HCT116 (cell line): ENCODE data around the gene CDA. TPM values are rescaled to one million over a fixed set of nuclear protein-coding genes. Genes with fewer than 3 reads are reported as not detected.
A peak's percentile ranks its signal among the peaks of the same experiment; 100 is the strongest.

ENCODE experiments used
- ATAC-seq: fragments of 200-7000 bp; cut with Tn5 transposase; 2 replicates; pipeline ENCODE4 v1.9.1; 2020; ENCODE audit warnings: mild to moderate bottlenecking, moderate library complexity
- BruUV-seq: library from RNA; stranded (reverse); fragments of 400-500 nt; replicated peaks from 2 replicates; lab custom pipeline; 2021; lab: Mats Ljungman, UMichigan
- CTCF ChIA-PET: fragments of 300-600 bp; sonication (Branson Sonifier 250); formaldehyde crosslinking; loops from one replicate; lab custom pipeline; 2021; ENCODE audit warnings: antibody characterized with exemption; lab: Charles Lee
- POLR2A ChIA-PET: fragments of 300-600, 350-600 bp; sonication (Branson Sonifier 250); formaldehyde crosslinking; loops from one replicate; lab custom pipeline; 2021; ENCODE audit warnings: antibody characterized with exemption; lab: Charles Lee
- RAD21 ChIA-PET, 2 experiments: fragments of 300-600 bp; sonication (Branson Sonifier 250); formaldehyde crosslinking; loops; one replicate each; lab custom pipeline; 2023; ENCODE audit warnings: low total read pairs in 2 of 2; ENCODE audit not compliant: uncharacterized antibody in 2 of 2, unreplicated experiment in 2 of 2, low non-redundant PET in 1 of 2; lab: Charles Lee
- DNase-seq: peaks from one replicate; pipeline ENCODE4 v3.0.0-alpha.2; 2010; ENCODE audit warnings: low read depth, low spot score
- H2AFZ ChIP-seq: fragments of 200-600 bp; shearing (Covaris generic), sonication (generic); 2 replicates; pipeline ENCODE4 v1.6.1; 2017; ENCODE audit warnings: low read depth, mixed run types, mixed read lengths, antibody characterized with exemption, low read length; ENCODE audit not compliant: poor library complexity, severe bottlenecking
- H3K27ac ChIP-seq: 2 replicates; pipeline ENCODE4 v1.5.1; 2012; ENCODE audit warnings: low read depth, low read length
- H3K27me3 ChIP-seq: fragments of 200-600 bp; sonication (generic); 2 replicates; pipeline ENCODE4 v1.6.1; 2016; ENCODE audit warnings: mixed run types, low read length, mixed read lengths; ENCODE audit not compliant: insufficient read depth
- H3K36me3 ChIP-seq, 2 experiments: fragments of 200-500 bp in 1 of 2; fragments of 200-600 bp in 1 of 2; sonication (Bioruptor generic) in 1 of 2; sonication (generic) in 1 of 2; 2 replicates each; pipeline versions ENCODE4 v1.5.1 to v1.6.1; 2014 to 2016; ENCODE audit warnings: low read length in 2 of 2, inconsistent platforms in 1 of 2, mixed read lengths in 1 of 2, mixed run types in 1 of 2; ENCODE audit not compliant: insufficient read depth in 2 of 2, control insufficient read depth in 1 of 2
- H3K4me1 ChIP-seq, 2 experiments: fragments of 200-600 bp in 1 of 2; sonication (generic) in 1 of 2; 2 replicates each; pipeline versions ENCODE4 v1.5.1 to v1.6.1; 2012 to 2017; ENCODE audit warnings: low read length in 2 of 2, inconsistent platforms in 1 of 2, mild to moderate bottlenecking in 1 of 2, mixed read lengths in 1 of 2, mixed run types in 1 of 2, moderate library complexity in 1 of 2; ENCODE audit not compliant: insufficient read depth in 2 of 2, control insufficient read depth in 1 of 2
- H3K4me2 ChIP-seq: fragments of 200-600 bp; sonication (generic); 2 replicates; pipeline ENCODE4 v1.6.1; 2017; ENCODE audit warnings: mixed run types, low read length, mixed read lengths
- H3K4me3 ChIP-seq, 2 experiments: fragments of 200-600 bp in 1 of 2; sonication (generic) in 1 of 2; replicated peaks in 1 of 2; 2 replicates each; pipeline ENCODE4 v1.5.1; 2011 to 2016; ENCODE audit warnings: low read length in 2 of 2, control low read depth in 1 of 2, low read depth in 1 of 2, mild to moderate bottlenecking in 1 of 2, mixed read lengths in 1 of 2, mixed run types in 1 of 2
- H3K79me2 ChIP-seq: fragments of 200-600 bp; sonication (generic); 2 replicates; pipeline ENCODE4 v1.6.1; 2017; ENCODE audit warnings: mild to moderate bottlenecking, mixed run types, low read length, moderate library complexity, mixed read lengths; ENCODE audit not compliant: insufficient read depth
- H3K9ac ChIP-seq: fragments of 200-600 bp; sonication (generic); 2 replicates; pipeline ENCODE4 v1.6.1; 2016; ENCODE audit warnings: low read length, mixed read lengths
- H3K9me2 ChIP-seq: fragments of 200-600 bp; sonication (generic), shearing (Covaris generic); 2 replicates; pipeline ENCODE4 v1.6.1; 2017; ENCODE audit warnings: mixed run types, mild to moderate bottlenecking, moderate library complexity; ENCODE audit not compliant: insufficient read depth
- H3K9me3 ChIP-seq, 2 experiments: fragments of 200-500 bp in 1 of 2; fragments of 200-600 bp in 1 of 2; sonication (Bioruptor generic) in 1 of 2; sonication (generic) in 1 of 2; 2 replicates each; pipeline ENCODE4 v1.6.1; 2014 to 2017; ENCODE audit warnings: low read length in 2 of 2, mixed read lengths in 2 of 2, inconsistent platforms in 1 of 2, low read depth in 1 of 2, mild to moderate bottlenecking in 1 of 2, mixed run types in 1 of 2, moderate library complexity in 1 of 2; ENCODE audit not compliant: control insufficient read depth in 1 of 2, insufficient read depth in 1 of 2
- H4K20me1 ChIP-seq: fragments of 200-600 bp; sonication (generic), shearing (Covaris generic); 2 replicates; pipeline ENCODE4 v1.6.1; 2017; ENCODE audit warnings: mixed run types, mild to moderate bottlenecking, moderate library complexity; ENCODE audit not compliant: insufficient read depth
- CEBPB ChIP-seq: IDR thresholded peaks from 2 replicates; pipeline ENCODE4 v1.6.1; 2012; ENCODE audit warnings: low read depth
- EGR1 ChIP-seq: IDR thresholded peaks from 2 replicates; pipeline ENCODE4 v1.6.1; 2012; ENCODE audit warnings: low read depth
- ELF1 ChIP-seq: IDR thresholded peaks from 2 replicates; pipeline ENCODE4 v1.6.1; 2012; ENCODE audit warnings: low read depth, borderline replicate concordance
- EZH2phosphoT487 ChIP-seq: fragments of 200-600 bp; IDR thresholded peaks from 2 replicates; pipeline ENCODE4 v1.6.1; 2018; ENCODE audit warnings: antibody characterized with exemption, borderline replicate concordance
- FOSL1 ChIP-seq: IDR thresholded peaks from 2 replicates; pipeline ENCODE4 v1.6.1; 2012; ENCODE audit warnings: low read depth
- JUND ChIP-seq: IDR thresholded peaks from 2 replicates; pipeline ENCODE4 v1.6.1; 2012
- POLR2A ChIP-seq: IDR thresholded peaks from 2 replicates; pipeline ENCODE4 v1.7.0; 2011; ENCODE audit warnings: borderline replicate concordance; ENCODE audit not compliant: insufficient read depth, insufficient read length; ENCODE audit errors: extremely low read depth
- POLR2AphosphoS5 ChIP-seq: IDR thresholded peaks from 2 replicates; pipeline ENCODE4 v1.6.1; 2011; ENCODE audit warnings: mild to moderate bottlenecking, low read depth, low read length, moderate library complexity
- SP1 ChIP-seq: IDR thresholded peaks from 2 replicates; pipeline ENCODE4 v1.6.1; 2012; ENCODE audit warnings: low read depth
- SRF ChIP-seq: IDR thresholded peaks from 2 replicates; pipeline ENCODE4 v1.6.1; 2012; ENCODE audit warnings: low read depth
- TCF7L2 ChIP-seq: IDR thresholded peaks from 2 replicates; pipeline ENCODE4 v1.7.0; 2011; ENCODE audit warnings: borderline replicate concordance, inconsistent platforms; ENCODE audit not compliant: insufficient read depth, insufficient read length; ENCODE audit errors: extremely low read depth
- YY1 ChIP-seq: IDR thresholded peaks from 2 replicates; pipeline ENCODE4 v1.6.1; 2011; ENCODE audit warnings: low read length, low read depth, moderate library complexity, mild to moderate bottlenecking; ENCODE audit not compliant: insufficient replicate concordance; ENCODE audit errors: extremely low read depth
- intact Hi-C: fragments of 100-400 bp; cut with micrococcal nuclease; formaldehyde crosslinking; loops from 2 replicates; pipeline ENCODE4 v1.10.0; 2022
- total RNA-seq: library from RNA; stranded (reverse); gene quantifications from one replicate; pipeline ENCODE4 v1.2.1, GENCODE V29; 2021; ENCODE audit not compliant: unreplicated experiment
- TF ChIP-seq, protein P1 (sequence below): IDR thresholded peaks from 2 replicates; pipeline ENCODE4 v1.6.1; 2012; ENCODE audit warnings: low read depth
- TF ChIP-seq, protein P2 (sequence below): IDR thresholded peaks from 2 replicates; pipeline ENCODE4 v1.6.1; 2012
- TF ChIP-seq, protein P3 (sequence below), 3 experiments: fragments of 200-600 bp in 1 of 3; sonication (generic) in 1 of 3; IDR thresholded peaks in 2 of 3; conservative IDR thresholded peaks in 1 of 3; 2 replicates each; pipeline ENCODE4 v1.5.1; 2012 to 2017; ENCODE audit warnings: low read depth in 2 of 3, low read length in 2 of 3, antibody characterized with exemption in 1 of 3, borderline replicate concordance in 1 of 3, control low read depth in 1 of 3, mild to moderate bottlenecking in 1 of 3, mixed read lengths in 1 of 3, mixed run types in 1 of 3, moderate library complexity in 1 of 3; ENCODE audit not compliant: insufficient read depth in 1 of 3
- TF ChIP-seq, protein P4 (sequence below): IDR thresholded peaks from 2 replicates; pipeline ENCODE4 v1.6.1; 2012

The CDA gene
- total RNA-seq, 1 experiment from 2014 or later: 28.6 TPM

DNA sequence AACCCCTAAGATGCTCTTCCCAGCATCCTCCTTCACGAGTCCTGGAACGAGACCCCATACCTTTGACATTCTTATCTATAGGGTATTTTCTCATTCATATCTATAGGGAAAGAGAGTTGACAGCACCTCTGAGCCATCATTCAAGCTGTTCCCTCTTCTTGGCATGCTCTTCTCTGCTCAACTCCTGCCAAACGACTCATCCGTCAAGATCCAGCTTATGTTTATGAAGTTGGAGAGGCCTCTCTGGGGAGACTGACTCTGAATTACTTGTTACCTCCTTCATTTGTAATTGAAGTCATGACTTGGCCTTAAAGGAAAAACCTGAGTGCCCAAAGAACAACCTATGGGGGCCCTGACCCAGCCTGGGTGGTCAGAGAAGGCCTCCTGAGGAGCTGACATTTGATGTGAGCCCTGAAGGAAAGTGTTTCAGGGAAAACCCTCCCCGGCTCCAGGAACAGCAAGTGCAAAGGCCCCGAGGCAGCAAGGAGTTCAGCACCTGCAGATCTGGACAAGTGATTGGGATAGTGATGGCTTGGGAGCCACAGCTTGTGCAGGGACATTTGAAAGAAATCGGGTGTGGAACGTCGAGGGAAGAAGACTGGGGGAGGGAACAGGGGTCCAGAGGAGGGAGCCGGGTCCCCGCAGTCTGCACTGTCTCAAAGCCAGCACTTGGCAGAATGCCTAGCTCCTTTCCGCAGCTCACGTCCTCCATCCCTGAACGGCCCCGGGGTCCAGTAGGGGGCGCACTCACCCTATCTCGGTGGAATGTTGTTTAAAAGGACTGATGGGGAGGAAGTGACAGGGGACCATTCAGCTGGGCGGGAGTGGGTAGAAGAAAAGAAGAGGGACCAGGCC is 14.0 kb upstream of the CDA start (continued):
- TF ChIP-seq, protein P1, sequence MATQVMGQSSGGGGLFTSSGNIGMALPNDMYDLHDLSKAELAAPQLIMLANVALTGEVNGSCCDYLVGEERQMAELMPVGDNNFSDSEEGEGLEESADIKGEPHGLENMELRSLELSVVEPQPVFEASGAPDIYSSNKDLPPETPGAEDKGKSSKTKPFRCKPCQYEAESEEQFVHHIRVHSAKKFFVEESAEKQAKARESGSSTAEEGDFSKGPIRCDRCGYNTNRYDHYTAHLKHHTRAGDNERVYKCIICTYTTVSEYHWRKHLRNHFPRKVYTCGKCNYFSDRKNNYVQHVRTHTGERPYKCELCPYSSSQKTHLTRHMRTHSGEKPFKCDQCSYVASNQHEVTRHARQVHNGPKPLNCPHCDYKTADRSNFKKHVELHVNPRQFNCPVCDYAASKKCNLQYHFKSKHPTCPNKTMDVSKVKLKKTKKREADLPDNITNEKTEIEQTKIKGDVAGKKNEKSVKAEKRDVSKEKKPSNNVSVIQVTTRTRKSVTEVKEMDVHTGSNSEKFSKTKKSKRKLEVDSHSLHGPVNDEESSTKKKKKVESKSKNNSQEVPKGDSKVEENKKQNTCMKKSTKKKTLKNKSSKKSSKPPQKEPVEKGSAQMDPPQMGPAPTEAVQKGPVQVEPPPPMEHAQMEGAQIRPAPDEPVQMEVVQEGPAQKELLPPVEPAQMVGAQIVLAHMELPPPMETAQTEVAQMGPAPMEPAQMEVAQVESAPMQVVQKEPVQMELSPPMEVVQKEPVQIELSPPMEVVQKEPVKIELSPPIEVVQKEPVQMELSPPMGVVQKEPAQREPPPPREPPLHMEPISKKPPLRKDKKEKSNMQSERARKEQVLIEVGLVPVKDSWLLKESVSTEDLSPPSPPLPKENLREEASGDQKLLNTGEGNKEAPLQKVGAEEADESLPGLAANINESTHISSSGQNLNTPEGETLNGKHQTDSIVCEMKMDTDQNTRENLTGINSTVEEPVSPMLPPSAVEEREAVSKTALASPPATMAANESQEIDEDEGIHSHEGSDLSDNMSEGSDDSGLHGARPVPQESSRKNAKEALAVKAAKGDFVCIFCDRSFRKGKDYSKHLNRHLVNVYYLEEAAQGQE: no peak

DNA sequence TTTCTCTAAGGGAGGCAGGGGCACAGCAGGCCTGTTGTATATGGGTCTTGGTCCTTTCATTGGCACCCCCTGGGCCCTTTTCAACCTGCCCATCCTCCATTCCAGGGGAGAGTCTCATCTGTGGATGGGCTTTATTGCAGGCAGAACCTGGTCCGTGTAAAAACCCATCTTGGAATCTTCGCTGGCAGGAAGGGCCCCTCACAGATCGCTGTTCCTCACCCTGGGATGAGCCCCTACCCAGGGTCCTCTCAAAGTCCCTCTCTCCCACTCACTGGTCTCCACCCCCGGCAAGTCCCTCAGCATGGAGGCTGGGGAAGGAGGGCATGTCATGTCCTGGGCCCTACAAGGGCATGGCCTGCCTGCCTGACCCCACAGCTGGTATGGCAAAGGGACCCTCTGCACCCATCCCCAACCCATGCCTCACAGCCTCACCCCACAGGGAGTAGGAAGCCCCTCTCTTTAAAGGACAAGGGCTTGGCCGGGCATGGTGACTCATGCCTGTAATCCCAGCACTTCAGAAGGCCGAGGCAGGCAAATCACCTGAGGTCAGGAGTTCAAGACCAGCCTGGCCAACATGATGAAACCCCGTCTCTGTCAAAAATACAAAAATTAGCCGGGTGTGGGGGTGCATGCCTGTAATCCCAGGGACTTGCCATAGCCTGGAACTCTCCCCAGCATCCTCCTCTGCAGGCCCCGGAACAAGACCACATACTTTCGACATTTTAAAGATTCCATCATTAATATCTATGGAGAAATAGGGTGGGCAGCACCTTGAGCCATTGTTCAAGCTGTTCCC is 13.2 kb upstream of the CDA start:
- H3K9me2 ChIP-seq: no peaks in the 10 kb centered on the region
- intact Hi-C loops: loop anchor here (1.0 to 5.0 kb wide), 4 partner anchors 37 to 65 kb away; partner anchors contain the start of gene PINK1
- BruUV-seq: no TSS peak
- RAD21 ChIA-PET: interaction anchor here (0.6 to 2.0 kb wide), 10 partner anchors 13 to 156 kb away, joined by 3 to 23 read pairs (median 4); partner anchors contain the start of genes PINK1 (in 2 of the 2), CDA (in 1 of the 2), DDOST (in 1 of the 2) and SH2D5 (in 1 of the 2)
- peak overlapping the region in 1 of 2 experiments; percentile 28; a peak in 1 of 4 replicates for H3K4me3 ChIP-seq
- peak overlapping the region; percentile 61 for H3K27ac ChIP-seq
- 0 out of 2 replicates have a peak, but pooled peaks cover 2% of the 10 kb centered on the region for H3K27me3 ChIP-seq
- DNase-seq (no peak), ATAC-seq (peak; percentile 51)
- POLR2A ChIA-PET: interaction anchor here (0.8 to 1.9 kb wide), 4 partner anchors 11 to 59 kb away, joined by 3 to 10 read pairs (median 5); no protein-coding TSS in a partner anchor
- H3K79me2 ChIP-seq: no peaks in the 10 kb centered on the region
- no peak overlapping the region for H3K9ac ChIP-seq
- H3K4me2 ChIP-seq: peak overlapping the region; percentile 68
- peaks cover 17 to 44% of the 10 kb centered on the region in 2 experiments for H3K4me1 ChIP-seq
- no peaks in the 10 kb centered on the region for H4K20me1 ChIP-seq
- H3K36me3 ChIP-seq: no peaks in the 10 kb centered on the region
- no peaks in the 10 kb centered on the region for H3K9me3 ChIP-seq
- peak overlapping the region; percentile 67 for H2AFZ ChIP-seq
- CTCF ChIA-PET: interaction anchor here (0.6 to 3.7 kb wide), 25 partner anchors 9 to 620 kb away, joined by 3 to 74 read pairs (median 4); partner anchors contain the start of genes CDA, DDOST and PINK1
- TF ChIP-seq JUND: peak; percentile 37; the same call in 1 of the 2 replicates
- TF ChIP-seq FOSL1: no peak
- TF ChIP-seq EZH2phosphoT487: no peak
- no peak for TF ChIP-seq EGR1
- TF ChIP-seq ELF1: no peak
- TF ChIP-seq TCF7L2: peak; percentile 15
- no peak for TF ChIP-seq YY1
- TF ChIP-seq, protein P2, sequence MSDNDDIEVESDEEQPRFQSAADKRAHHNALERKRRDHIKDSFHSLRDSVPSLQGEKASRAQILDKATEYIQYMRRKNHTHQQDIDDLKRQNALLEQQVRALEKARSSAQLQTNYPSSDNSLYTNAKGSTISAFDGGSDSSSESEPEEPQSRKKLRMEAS: no peak; the same call in 1 of the 2 replicates
- no peak for TF ChIP-seq POLR2AphosphoS5
- TF ChIP-seq, protein P3, sequence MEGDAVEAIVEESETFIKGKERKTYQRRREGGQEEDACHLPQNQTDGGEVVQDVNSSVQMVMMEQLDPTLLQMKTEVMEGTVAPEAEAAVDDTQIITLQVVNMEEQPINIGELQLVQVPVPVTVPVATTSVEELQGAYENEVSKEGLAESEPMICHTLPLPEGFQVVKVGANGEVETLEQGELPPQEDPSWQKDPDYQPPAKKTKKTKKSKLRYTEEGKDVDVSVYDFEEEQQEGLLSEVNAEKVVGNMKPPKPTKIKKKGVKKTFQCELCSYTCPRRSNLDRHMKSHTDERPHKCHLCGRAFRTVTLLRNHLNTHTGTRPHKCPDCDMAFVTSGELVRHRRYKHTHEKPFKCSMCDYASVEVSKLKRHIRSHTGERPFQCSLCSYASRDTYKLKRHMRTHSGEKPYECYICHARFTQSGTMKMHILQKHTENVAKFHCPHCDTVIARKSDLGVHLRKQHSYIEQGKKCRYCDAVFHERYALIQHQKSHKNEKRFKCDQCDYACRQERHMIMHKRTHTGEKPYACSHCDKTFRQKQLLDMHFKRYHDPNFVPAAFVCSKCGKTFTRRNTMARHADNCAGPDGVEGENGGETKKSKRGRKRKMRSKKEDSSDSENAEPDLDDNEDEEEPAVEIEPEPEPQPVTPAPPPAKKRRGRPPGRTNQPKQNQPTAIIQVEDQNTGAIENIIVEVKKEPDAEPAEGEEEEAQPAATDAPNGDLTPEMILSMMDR (IDR thresholded peaks at IDR 0.05 in 2 of 3, conservative IDR thresholded peaks at IDR 0.05 in 1 of 3; ENCODE audit: borderline replicate concordance in 1 of 3, insufficient read depth in 1 of 3, low read depth in 2 of 3, low read length in 2 of 3): no peak
- no peak for TF ChIP-seq SP1
- no peak for TF ChIP-seq POLR2A
- TF ChIP-seq, protein P4, sequence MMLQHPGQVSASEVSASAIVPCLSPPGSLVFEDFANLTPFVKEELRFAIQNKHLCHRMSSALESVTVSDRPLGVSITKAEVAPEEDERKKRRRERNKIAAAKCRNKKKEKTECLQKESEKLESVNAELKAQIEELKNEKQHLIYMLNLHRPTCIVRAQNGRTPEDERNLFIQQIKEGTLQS: no peak
- TF ChIP-seq CEBPB: no peak; the same call in 1 of the 2 replicates
- TF ChIP-seq SRF: no peak
